ENCODE measurements around the gene ABHD2. TPM values are rescaled to one million over a fixed set of nuclear protein-coding genes. Genes with fewer than 3 reads are reported as not detected.
"Not testable (repeated sequence)": the region's sequence is repeated elsewhere in the genome, so short reads cannot be mapped to it uniquely, and the experiment has no call there.

Gene ABHD2
- total and polyA plus RNA-seq, 4 donors: 9.1 to 221 (median 82.5) TPM

DNA sequence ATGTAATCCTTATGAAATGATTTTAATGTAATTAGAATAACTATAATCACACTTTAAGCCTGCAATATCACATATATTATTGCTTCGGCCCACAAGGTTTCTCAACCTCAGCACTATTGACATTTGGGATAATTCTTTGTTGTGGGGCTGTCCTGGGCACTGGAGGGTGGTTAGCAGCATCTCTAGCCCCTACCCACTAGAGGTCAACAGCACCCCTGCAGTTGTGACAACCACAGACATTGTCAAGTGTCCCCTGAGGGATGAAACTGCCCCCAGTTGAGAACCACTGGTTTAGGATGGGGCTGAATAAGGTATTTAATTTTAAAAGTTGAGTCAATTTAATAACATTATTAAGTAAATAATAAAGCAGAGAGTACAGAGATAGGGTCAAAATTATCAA, 6.4 kb upstream of the ABHD2 start:
- H3K27ac ChIP-seq (ENCODE audit: low read depth in 1 of 2, low read length in 2 of 2): no peak overlapping the region
- WGBS, 2 donors: 95 to 100% methylated on average over 1 of the region's 1 CpG
- H3K27me3 ChIP-seq (ENCODE audit: control insufficient read depth in 1 of 2, insufficient read depth in 2 of 2, low read length in 1 of 2): no peaks in the 10 kb centered on the region
- ATAC-seq (ENCODE audit: low FRiP score) (no peak), DNase-seq (no peak)
- no peaks in the 10 kb centered on the region for H3K4me1 ChIP-seq (ENCODE audit: control insufficient read depth in 1 of 2, insufficient read depth in 2 of 2, low read length in 2 of 2)
- no peaks in the 10 kb centered on the region for H3K9me3 ChIP-seq (ENCODE audit: control insufficient read depth, low read length)
- no peak overlapping the region for H3K4me3 ChIP-seq (ENCODE audit: low read length in 2 of 2)
- intact Hi-C loops (cut with DNase I): loop anchor here (10.0 kb wide), 1 partner anchor 93 kb away; no protein-coding TSS in a partner anchor
- H3K36me3 ChIP-seq (ENCODE audit: control insufficient read depth in 1 of 2, insufficient read depth in 2 of 2, low read length in 1 of 2): peaks cover 0 to 1% of the 10 kb centered on the region in 2 donors

DNA sequence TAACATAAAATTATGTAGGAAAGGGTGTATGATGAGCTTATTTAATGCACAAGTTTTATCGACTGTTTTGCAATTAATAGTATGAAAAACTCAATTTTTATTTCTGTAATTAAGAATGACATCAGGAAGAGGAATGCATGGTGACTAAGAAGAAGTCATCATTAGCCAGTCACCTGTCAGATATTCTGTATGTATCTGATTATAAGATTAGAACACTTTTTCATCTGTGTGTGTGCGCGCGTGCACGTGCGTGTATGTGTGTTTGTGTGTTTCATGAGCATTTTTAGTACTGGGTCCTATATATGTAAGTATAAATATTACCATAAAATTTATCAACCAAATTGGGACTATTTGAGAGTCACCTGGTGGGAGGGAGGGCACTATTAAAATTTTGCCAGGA, 5.0 kb upstream of the ABHD2 start:
- WGBS, 2 donors: 98 to 99% methylated on average over 6 of the region's 6 CpGs
- intact Hi-C loops (cut with DNase I): loop anchor here (10.0 kb wide), 1 partner anchor 92 kb away; no protein-coding TSS in a partner anchor
- Histone ChIP-seq H3K27me3 (ENCODE audit: control insufficient read depth in 1 of 2, insufficient read depth in 2 of 2, low read length in 1 of 2) (no peaks in the 10 kb centered on the region), H3K9me3 (ENCODE audit: control insufficient read depth, low read length) (no peaks in the 10 kb centered on the region), H3K4me1 (ENCODE audit: control insufficient read depth in 1 of 2, insufficient read depth in 2 of 2, low read length in 2 of 2) (no peaks in the 10 kb centered on the region), H3K36me3 (ENCODE audit: control insufficient read depth in 1 of 2, insufficient read depth in 2 of 2, low read length in 1 of 2) (peaks cover 0 to 1% of the 10 kb centered on the region in 2 donors), H3K4me3 (ENCODE audit: low read length in 2 of 2) (no peak overlapping the region), H3K27ac (ENCODE audit: low read depth in 1 of 2, low read length in 2 of 2) (no peak overlapping the region)
- no peak for DNase-seq
- ATAC-seq (ENCODE audit: low FRiP score): no peak

DNA sequence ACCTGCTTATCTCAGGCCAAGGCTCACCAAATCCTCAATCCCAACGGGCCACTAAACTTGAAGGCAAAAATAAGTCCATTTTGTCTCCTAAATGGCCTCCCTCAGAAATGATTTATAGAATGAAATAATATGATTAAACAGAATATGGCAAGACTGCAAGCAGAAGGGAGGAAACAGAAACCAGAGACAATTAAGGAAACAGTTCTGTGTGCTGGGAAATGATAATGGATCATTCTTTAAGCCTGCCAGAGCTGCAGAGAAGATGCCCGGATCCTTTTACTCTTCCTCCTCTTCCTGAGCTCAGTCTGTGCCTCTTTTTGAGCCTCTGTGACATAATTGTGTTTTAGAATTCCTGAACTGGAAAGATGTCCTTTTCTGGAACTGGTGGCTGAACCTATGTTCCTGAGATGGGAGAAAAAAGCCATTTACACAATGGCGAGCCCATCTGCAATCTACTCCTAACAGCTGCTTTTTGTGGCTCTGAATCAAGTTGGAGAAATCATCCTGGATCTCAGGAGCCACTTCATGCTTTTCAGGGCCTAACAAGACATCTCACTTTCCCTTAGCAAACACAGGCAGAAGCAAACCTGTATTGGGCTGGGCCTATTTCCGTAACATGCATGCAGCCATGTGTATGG, 2.8 kb upstream of the ABHD2 start:
- Histone ChIP-seq H3K9me3 (ENCODE audit: control insufficient read depth, low read length) (no peaks in the 10 kb centered on the region), H3K27me3 (ENCODE audit: control insufficient read depth in 1 of 2, insufficient read depth in 2 of 2, low read length in 1 of 2) (no peaks in the 10 kb centered on the region), H3K36me3 (ENCODE audit: control insufficient read depth in 1 of 2, insufficient read depth in 2 of 2, low read length in 1 of 2) (no peaks in the 10 kb centered on the region), H3K4me3 (ENCODE audit: low read length in 2 of 2) (no peak overlapping the region), H3K4me1 (ENCODE audit: control insufficient read depth in 1 of 2, insufficient read depth in 2 of 2, low read length in 2 of 2) (no peaks in the 10 kb centered on the region), H3K27ac (ENCODE audit: low read depth in 1 of 2, low read length in 2 of 2) (no peak overlapping the region)
- DNase-seq: no peak
- 86 to 89% methylated on average over 4 of the region's 4 CpGs for WGBS, 2 donors
- no peak for ATAC-seq (ENCODE audit: low FRiP score)
- intact Hi-C loops (cut with DNase I): loop anchor here (1.0 to 10.0 kb wide), 3 partner anchors 47 to 89 kb away; no protein-coding TSS in a partner anchor

DNA sequence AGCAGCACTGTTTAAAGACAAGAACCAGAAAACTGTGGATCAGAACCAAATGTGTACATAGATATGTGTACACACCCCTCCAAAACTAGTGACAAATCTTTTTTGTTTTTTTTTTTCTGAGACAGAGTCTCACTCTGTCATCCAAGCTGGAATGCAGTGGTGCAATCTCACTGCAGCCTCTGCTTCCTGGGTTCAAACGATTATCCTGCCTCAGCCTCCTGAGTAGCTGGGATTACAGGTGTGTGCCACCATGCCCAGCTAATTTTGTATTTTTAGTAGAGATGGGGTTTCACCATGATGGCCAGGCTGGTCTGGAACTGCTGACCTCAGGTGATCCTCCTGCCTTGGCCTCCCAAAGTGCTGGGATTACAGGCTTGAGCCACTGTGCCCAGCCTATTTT, 2.3 kb upstream of the ABHD2 start:
- not testable (repeated sequence) for DNase-seq; H3K4me3 ChIP-seq (ENCODE audit: low read length in 2 of 2); H3K27ac ChIP-seq (ENCODE audit: low read depth in 1 of 2, low read length in 2 of 2); H3K27me3 ChIP-seq (ENCODE audit: control insufficient read depth in 1 of 2, insufficient read depth in 2 of 2, low read length in 1 of 2); H3K4me1 ChIP-seq (ENCODE audit: control insufficient read depth in 1 of 2, insufficient read depth in 2 of 2, low read length in 2 of 2); H3K9me3 ChIP-seq (ENCODE audit: control insufficient read depth, low read length); ATAC-seq (ENCODE audit: low FRiP score); H3K36me3 ChIP-seq (ENCODE audit: control insufficient read depth in 1 of 2, insufficient read depth in 2 of 2, low read length in 1 of 2)
- 80 to 81% methylated on average over 1 of the region's 1 CpG for WGBS, 2 donors
- intact Hi-C loops (cut with DNase I): loop anchor here (1.0 to 10.0 kb wide), 3 partner anchors 48 to 89 kb away; no protein-coding TSS in a partner anchor

DNA sequence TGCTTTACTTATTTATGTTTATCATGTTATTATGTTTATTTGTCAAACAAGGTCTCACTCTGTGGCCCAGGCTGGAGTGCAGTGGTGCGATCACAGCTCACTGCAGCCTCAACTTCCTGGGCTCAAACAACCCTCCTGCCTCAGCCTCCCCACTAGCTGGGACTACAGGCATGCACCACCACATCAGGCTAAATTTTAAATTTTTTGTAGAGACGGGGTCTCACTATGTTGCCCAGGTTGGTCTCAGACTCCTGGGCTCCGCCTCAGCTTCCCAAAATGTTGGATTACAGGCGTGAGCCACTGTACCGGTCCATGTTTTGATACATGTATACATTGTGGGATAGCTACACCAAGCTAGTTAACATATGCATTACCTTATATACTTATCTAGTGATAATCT, 1.9 kb upstream of the ABHD2 start:
- intact Hi-C loops (cut with DNase I): loop anchor here (5.0 to 10.0 kb wide), 2 partner anchors 64 to 88 kb away; no protein-coding TSS in a partner anchor

DNA sequence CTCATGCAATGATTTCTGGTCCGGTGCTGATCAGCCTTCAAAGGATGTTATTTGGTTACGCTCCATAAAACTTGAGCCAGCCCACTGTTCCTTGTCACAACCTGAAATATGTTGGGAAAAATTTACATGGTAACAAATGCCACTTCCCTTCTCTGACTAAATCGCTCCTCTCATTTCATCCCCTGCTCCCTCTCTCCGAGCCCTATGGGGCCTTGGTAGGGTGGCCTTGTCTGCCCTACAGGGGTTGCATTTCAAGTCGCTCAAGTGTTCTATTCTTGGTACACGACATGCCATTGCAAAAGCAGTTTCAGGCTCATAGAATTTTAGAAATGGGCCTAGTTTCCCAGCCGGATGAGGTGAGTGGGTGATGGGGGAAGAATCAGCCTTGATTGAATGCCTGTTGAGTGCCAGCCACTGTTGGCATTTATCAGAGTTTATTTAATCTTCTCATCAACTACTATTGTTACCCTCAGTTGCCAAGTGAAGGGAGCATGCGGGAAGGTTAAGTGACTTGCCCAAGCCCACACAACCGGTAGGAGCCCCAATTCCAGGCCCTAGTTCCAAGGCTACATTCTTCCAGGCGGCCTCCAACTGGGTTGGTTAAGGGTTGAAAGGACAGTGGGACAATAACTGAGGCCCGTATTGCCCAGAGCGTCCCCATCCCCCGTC, 961 bp upstream of the ABHD2 start:
- ATAC-seq (ENCODE audit: low FRiP score) (no peak), DNase-seq (no peak)
- peaks cover 0 to 3% of the 10 kb centered on the region in 2 donors for H3K4me1 ChIP-seq (ENCODE audit: control insufficient read depth in 1 of 2, insufficient read depth in 2 of 2, low read length in 2 of 2)
- intact Hi-C loops (cut with DNase I): loop anchor here (5.0 to 10.0 kb wide), 2 partner anchors 65 to 88 kb away; no protein-coding TSS in a partner anchor
- WGBS, 2 donors: 58 to 64% methylated on average over 13 of the region's 13 CpGs
- no peaks in the 10 kb centered on the region for H3K9me3 ChIP-seq (ENCODE audit: control insufficient read depth, low read length)
- H3K36me3 ChIP-seq (ENCODE audit: control insufficient read depth in 1 of 2, insufficient read depth in 2 of 2, low read length in 1 of 2): no peaks in the 10 kb centered on the region
- no peaks in the 10 kb centered on the region for H3K27me3 ChIP-seq (ENCODE audit: control insufficient read depth in 1 of 2, insufficient read depth in 2 of 2, low read length in 1 of 2)
- peak overlapping the region; percentile 36 to 75 for H3K27ac ChIP-seq (ENCODE audit: low read depth in 1 of 2, low read length in 2 of 2)
- no peak overlapping the region for H3K4me3 ChIP-seq (ENCODE audit: low read length in 2 of 2)

More for the DNA sequence above, 1.9 kb upstream of the ABHD2 start:
- not testable (repeated sequence) for H3K4me3 ChIP-seq (ENCODE audit: low read length in 2 of 2); H3K9me3 ChIP-seq (ENCODE audit: control insufficient read depth, low read length); H3K4me1 ChIP-seq (ENCODE audit: control insufficient read depth in 1 of 2, insufficient read depth in 2 of 2, low read length in 2 of 2); H3K27ac ChIP-seq (ENCODE audit: low read depth in 1 of 2, low read length in 2 of 2); DNase-seq; H3K27me3 ChIP-seq (ENCODE audit: control insufficient read depth in 1 of 2, insufficient read depth in 2 of 2, low read length in 1 of 2); ATAC-seq (ENCODE audit: low FRiP score); H3K36me3 ChIP-seq (ENCODE audit: control insufficient read depth in 1 of 2, insufficient read depth in 2 of 2, low read length in 1 of 2)
- WGBS, 2 donors: 98% methylated on average over 5 of the region's 5 CpGs

DNA sequence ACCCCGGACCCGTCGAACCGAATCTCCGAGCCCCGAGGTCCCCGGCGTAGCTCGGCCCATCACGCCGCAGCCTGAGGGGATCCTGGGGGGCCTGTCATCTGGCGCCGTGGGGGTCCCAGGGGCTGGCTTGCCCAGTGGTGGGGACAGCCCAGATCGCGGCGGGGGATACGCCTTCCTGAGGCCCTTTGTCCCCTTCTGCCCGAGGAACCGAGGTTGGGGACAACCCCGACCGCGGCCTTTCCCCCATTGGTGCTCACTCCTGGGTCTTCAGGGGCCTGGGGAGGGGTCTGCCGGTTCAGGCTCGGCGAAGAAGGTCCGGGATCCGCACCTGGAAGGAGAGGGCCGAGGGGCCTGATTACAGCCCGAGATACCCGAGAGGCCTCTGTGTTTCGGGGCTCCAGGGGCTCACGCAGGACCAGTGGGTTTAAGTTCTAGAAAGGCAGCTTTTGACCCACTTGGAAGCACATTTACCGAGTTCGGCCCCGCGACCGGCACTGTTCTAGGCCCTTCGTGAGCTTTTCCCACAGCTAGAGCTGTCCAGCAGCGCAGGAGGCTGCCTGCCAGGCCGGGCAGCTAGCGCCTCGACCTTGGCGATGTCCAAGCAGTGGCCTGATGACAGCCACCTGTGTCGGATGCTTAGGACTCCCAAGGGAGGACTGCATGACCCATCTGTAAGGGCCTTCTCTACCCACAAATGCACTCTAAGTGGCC, 504 bp downstream of the ABHD2 start:
- intact Hi-C loops (cut with DNase I): loop anchor here (5.0 to 10.0 kb wide), 2 partner anchors 66 to 86 kb away; no protein-coding TSS in a partner anchor
- Histone ChIP-seq H3K4me1 (ENCODE audit: control insufficient read depth in 1 of 2, insufficient read depth in 2 of 2, low read length in 2 of 2) (peaks cover 3 to 4% of the 10 kb centered on the region in 2 donors), H3K9me3 (ENCODE audit: control insufficient read depth, low read length) (no peaks in the 10 kb centered on the region), H3K4me3 (ENCODE audit: low read length in 2 of 2) (peak overlapping the region; percentile 74 to 93), H3K27me3 (ENCODE audit: control insufficient read depth in 1 of 2, insufficient read depth in 2 of 2, low read length in 1 of 2) (no peaks in the 10 kb centered on the region), H3K36me3 (ENCODE audit: control insufficient read depth in 1 of 2, insufficient read depth in 2 of 2, low read length in 1 of 2) (no peaks in the 10 kb centered on the region), H3K27ac (ENCODE audit: low read depth in 1 of 2, low read length in 2 of 2) (peak overlapping the region; percentile 88 to 97)
- WGBS, 2 donors: 1% methylated on average over 44 of the region's 44 CpGs
- peak; percentile 20 for ATAC-seq (ENCODE audit: low FRiP score)
- DNase-seq: peak; percentile 66 to 79

DNA sequence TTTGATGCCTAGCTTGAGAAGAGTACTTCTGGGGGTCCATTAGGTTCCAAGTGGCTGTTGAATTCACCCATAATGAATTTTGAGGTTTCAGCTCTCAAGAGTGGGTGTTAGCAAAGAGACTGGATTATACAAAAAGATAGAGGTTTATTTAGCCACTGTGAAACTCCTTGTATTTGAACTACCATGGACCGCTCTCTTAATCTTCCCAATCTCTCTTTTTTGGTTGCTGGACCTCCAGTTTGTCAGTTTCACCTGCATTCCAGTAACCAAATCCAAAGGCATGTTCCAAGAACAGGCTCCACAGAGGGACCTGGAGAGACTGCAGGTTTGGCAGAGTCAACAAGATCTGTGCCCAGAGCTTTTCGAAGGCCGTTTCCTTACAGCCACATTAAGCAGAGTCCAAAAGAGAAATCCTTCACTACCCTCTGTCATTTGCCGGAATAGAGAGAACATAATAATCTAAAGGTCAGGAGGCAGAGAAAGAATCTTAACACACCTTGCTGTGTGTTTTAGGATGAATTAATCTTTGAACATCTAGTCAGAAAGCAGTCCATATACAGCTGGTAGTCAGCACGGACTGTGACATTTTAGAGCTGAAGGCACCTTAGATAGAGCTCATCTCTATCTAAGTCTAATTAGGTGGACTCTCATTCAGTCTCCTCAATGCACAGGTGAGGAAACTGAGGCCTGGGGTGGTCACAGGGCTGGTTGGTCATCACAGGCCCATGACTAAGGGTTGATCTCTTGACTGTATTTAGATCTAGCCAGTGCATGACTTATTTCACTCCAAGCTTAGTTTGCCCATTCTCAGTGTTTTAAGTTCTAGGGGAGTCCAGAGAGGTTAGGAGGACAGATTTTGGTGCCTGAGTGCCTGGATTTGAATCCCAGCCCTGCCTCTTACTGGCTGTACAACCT, 1.3 kb downstream of the ABHD2 start:
- intact Hi-C loops (cut with DNase I): loop anchor here (5.0 to 10.0 kb wide), 2 partner anchors 67 to 85 kb away; no protein-coding TSS in a partner anchor
- 27% methylated on average over 5 of the region's 5 CpGs for WGBS, 2 donors
- DNase-seq (no peak), ATAC-seq (ENCODE audit: low FRiP score) (no peak)
- H3K4me1 ChIP-seq (ENCODE audit: control insufficient read depth in 1 of 2, insufficient read depth in 2 of 2, low read length in 2 of 2): peaks cover 3 to 4% of the 10 kb centered on the region in 2 donors
- H3K9me3 ChIP-seq (ENCODE audit: control insufficient read depth, low read length): no peaks in the 10 kb centered on the region
- no peaks in the 10 kb centered on the region for H3K27me3 ChIP-seq (ENCODE audit: control insufficient read depth in 1 of 2, insufficient read depth in 2 of 2, low read length in 1 of 2)
- no peaks in the 10 kb centered on the region for H3K36me3 ChIP-seq (ENCODE audit: control insufficient read depth in 1 of 2, insufficient read depth in 2 of 2, low read length in 1 of 2)
- peak overlapping the region; percentile 88 to 97 for H3K27ac ChIP-seq (ENCODE audit: low read depth in 1 of 2, low read length in 2 of 2)
- H3K4me3 ChIP-seq (ENCODE audit: low read length in 2 of 2): peak overlapping the region; percentile 74 to 93

Data from aorta (tissue), 5 donors.